GM12878 (cell line): Measurements from ENCODE around the gene REN.

Experiments
- CTCF ChIP-seq, 3 experiments: IDR thresholded peaks in 2 of 3; conservative IDR thresholded peaks in 1 of 3; 2 replicates each; pipeline ENCODE4 v1.5.1; 2011; ENCODE audit warnings: low read depth in 3 of 3, low read length in 3 of 3, mild to moderate bottlenecking in 3 of 3, control low read depth in 2 of 3, moderate library complexity in 2 of 3, inconsistent platforms in 1 of 3, mixed read lengths in 1 of 3; ENCODE audit not compliant: control insufficient read depth in 2 of 3, insufficient read depth in 1 of 3; ENCODE audit errors: extremely low read depth in 1 of 3
- EZH2 ChIP-seq: IDR thresholded peaks from 2 replicates; pipeline ENCODE4 v1.6.1; 2012; ENCODE audit warnings: low read depth, mild to moderate bottlenecking, control low read depth, inconsistent platforms, low read length, borderline replicate concordance; ENCODE audit not compliant: control insufficient read depth
- NR2C2 ChIP-seq: IDR thresholded peaks from 2 replicates; pipeline ENCODE4 v1.6.1; 2011; ENCODE audit warnings: borderline replicate concordance, low read depth; ENCODE audit not compliant: control insufficient read depth, insufficient read length
- TCF7 ChIP-seq: IDR thresholded peaks from 2 replicates; pipeline ENCODE4 v1.6.1; 2014; ENCODE audit warnings: antibody characterized with exemption, borderline replicate concordance
- YY1 ChIP-seq: IDR thresholded peaks from 2 replicates; pipeline ENCODE4 v1.6.1; 2011; ENCODE audit warnings: low read depth, mild to moderate bottlenecking, low read length

- TF ChIP-seq EZH2, result no peak
- TF ChIP-seq CTCF (IDR thresholded peaks at IDR 0.05 in 2 of 3, conservative IDR thresholded peaks at IDR 0.05 in 1 of 3; ENCODE audit: control insufficient read depth in 2 of 3, extremely low read depth in 1 of 3, insufficient read depth in 1 of 3, low read depth in 3 of 3, low read length in 3 of 3), result no peak
- TF ChIP-seq NR2C2, result no peak
- no peak for TF ChIP-seq TCF7
- TF ChIP-seq YY1, result no peak
Measured at GRCh38 chr1:204180133-204180532, 14.0 kb upstream of the REN start.
